T-helper 2 cell treated with Interferon-gamma antibody and Interleukin-4, amounts not matched to agents 5 μg/mL and 100 μg/mL, for 36 hours (primary cell): ENCODE measurements around the gene LGR4.
A peak's percentile ranks its signal among the peaks of the same experiment; 100 is the strongest.
"Not testable (repeated sequence)": the region's sequence is repeated elsewhere in the genome, so short reads cannot be mapped to it uniquely, and the experiment has no call there.

ENCODE experiments used
- DNase-seq: peaks from one replicate; pipeline ENCODE4 v3.0.0; 2021; ENCODE audit warnings: low spot score
- H3K27ac Mint-ChIP-seq: one replicate; pipeline ENCODE4 v1.8.0; 2021; ENCODE audit warnings: mild to moderate bottlenecking, mixed read lengths
- H3K27me3 Mint-ChIP-seq: one replicate; pipeline ENCODE4 v1.8.0; 2021; ENCODE audit warnings: low read depth, mixed read lengths
- H3K36me3 Mint-ChIP-seq: one replicate; pipeline ENCODE4 v1.8.0; 2021; ENCODE audit warnings: low read depth, mixed read lengths
- H3K4me1 Mint-ChIP-seq: one replicate; pipeline ENCODE4 v1.8.0; 2021; ENCODE audit warnings: low read depth, mixed read lengths
- H3K4me3 Mint-ChIP-seq: one replicate; pipeline ENCODE4 v1.8.0; 2022; ENCODE audit warnings: mild to moderate bottlenecking, moderate library complexity, mixed read lengths
- H3K9me3 Mint-ChIP-seq: one replicate; pipeline ENCODE4 v1.8.0; 2021; ENCODE audit warnings: mixed read lengths

The LGR4 gene, protein sequence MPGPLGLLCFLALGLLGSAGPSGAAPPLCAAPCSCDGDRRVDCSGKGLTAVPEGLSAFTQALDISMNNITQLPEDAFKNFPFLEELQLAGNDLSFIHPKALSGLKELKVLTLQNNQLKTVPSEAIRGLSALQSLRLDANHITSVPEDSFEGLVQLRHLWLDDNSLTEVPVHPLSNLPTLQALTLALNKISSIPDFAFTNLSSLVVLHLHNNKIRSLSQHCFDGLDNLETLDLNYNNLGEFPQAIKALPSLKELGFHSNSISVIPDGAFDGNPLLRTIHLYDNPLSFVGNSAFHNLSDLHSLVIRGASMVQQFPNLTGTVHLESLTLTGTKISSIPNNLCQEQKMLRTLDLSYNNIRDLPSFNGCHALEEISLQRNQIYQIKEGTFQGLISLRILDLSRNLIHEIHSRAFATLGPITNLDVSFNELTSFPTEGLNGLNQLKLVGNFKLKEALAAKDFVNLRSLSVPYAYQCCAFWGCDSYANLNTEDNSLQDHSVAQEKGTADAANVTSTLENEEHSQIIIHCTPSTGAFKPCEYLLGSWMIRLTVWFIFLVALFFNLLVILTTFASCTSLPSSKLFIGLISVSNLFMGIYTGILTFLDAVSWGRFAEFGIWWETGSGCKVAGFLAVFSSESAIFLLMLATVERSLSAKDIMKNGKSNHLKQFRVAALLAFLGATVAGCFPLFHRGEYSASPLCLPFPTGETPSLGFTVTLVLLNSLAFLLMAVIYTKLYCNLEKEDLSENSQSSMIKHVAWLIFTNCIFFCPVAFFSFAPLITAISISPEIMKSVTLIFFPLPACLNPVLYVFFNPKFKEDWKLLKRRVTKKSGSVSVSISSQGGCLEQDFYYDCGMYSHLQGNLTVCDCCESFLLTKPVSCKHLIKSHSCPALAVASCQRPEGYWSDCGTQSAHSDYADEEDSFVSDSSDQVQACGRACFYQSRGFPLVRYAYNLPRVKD

DNA sequence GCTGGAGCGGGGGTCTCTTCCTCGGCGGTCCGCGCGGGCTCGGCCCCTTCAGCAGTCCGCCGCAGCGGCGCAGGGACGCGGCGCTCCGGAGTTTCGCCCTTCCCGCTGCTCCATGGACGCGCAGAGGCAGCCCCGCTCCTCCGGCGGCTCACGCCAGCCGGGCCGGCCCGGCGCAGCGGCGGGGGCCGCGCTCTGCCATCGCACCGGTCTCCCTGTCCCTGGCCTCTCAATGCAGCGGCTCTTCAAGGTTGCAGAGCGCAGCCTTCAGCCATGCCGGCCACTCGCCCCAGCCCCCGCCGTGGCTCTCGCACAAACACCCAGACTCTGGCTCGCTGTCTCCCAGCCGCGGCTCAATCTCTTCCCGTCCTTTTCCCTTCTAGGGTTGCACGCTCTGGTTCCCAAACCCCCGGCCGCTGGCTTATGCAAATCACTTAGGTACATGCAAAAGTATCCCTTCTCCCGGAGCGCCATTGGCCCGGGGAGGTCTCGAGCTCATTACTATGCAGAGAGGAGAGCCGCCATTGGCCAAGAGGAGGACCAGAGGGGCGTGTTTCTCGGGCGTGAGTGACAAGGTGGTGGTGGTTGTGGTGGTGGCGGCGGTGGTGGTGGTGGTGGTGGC, at the start of gene LGR4:
Gene LGR4, minus strand, starts transcription at position 393 of the 619 bp plus-strand sequence. CDS start 488 bp downstream, outside the sequence.
- peak; percentile 32 for DNase-seq
- Mint-ChIP-seq H3K4me1 (peaks cover 3% of the 10 kb centered on the region), H3K27me3 (peaks cover 68% of the 10 kb centered on the region), H3K36me3 (peaks cover 1% of the 10 kb centered on the region), H3K27ac (no peak within 1 kb of the TSS), H3K4me3 (peak within 1 kb of the TSS; percentile 77), H3K9me3 (no peaks in the 10 kb centered on the region)

DNA sequence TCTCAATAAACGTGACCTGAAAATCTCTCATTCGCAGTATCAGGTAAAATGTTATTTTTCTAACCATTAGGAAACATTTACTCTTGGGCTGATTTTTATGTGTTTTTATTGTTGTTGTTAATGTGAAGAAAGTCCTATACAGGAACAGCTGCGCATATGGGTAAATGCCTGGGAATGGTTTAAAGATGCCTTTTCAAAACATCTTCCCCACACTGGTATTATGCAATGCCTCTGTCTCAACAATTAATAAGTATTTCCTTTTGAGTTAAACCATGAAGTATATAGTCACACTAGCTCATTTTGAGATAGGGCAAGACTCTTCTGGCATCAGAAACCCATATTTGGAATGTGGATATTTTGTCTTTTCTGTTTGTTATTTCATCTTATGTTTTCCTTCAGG, 47.6 kb upstream of the LGR4 start:
- H3K4me3 Mint-ChIP-seq, result no peak overlapping the region
- H3K27me3 Mint-ChIP-seq, result peaks cover 2% of the 10 kb centered on the region
- H3K27ac Mint-ChIP-seq, result no peak overlapping the region

DNA sequence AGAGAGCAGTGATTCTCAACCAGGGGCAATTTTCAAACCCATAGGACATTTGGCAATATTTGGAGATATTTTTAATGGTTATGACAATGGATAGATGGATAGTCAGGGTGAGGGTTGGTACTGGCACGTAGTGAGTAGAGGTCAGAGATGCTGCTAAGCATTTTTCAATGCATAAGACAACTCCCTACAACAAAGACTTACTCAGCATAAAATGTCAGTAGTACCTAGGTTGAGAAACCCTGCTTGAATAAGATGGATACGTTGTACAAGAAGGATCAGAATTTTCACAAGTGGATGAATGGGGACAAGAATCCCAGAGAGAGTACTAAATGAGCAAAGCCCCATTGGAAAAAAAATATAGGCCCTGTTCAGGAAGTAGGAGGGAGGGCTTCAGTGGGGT, 45.9 kb upstream of the LGR4 start:
- H3K4me1 Mint-ChIP-seq, result no peaks in the 10 kb centered on the region
- H3K27ac Mint-ChIP-seq, result no peak overlapping the region
- H3K4me3 Mint-ChIP-seq, result no peak overlapping the region
- no peaks in the 10 kb centered on the region for H3K9me3 Mint-ChIP-seq
- no peak for DNase-seq
- peaks cover 2% of the 10 kb centered on the region for H3K27me3 Mint-ChIP-seq
- H3K36me3 Mint-ChIP-seq, result no peaks in the 10 kb centered on the region

More for the DNA sequence above, 47.6 kb upstream of the LGR4 start:
- no peaks in the 10 kb centered on the region for H3K9me3 Mint-ChIP-seq
- no peaks in the 10 kb centered on the region for H3K4me1 Mint-ChIP-seq
- no peaks in the 10 kb centered on the region for H3K36me3 Mint-ChIP-seq
- DNase-seq, result no peak

DNA sequence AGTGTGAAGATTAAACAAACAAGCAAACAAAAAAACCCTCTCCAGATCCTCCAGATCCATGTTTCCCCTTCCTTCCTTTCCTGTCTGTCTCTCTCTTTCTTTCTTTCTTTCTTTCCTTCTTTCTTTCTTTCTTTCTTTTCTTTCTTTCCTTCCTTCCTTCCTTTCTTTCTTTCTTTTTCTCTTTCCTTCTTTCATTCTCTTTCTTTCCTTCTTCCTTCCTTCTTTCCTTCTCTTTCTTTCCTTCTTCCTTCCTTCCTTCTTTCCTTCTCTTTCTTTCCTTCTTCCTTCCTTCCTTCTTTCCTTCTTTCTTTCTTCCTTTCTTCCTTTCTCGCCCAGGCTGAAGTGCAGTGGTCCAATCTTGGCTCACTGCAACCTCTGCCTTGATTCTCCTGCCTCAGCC, 44.9 kb upstream of the LGR4 start:
- not testable (repeated sequence) for DNase-seq, H3K9me3 Mint-ChIP-seq, H3K36me3 Mint-ChIP-seq, H3K27ac Mint-ChIP-seq, H3K4me1 Mint-ChIP-seq, H3K4me3 Mint-ChIP-seq, H3K27me3 Mint-ChIP-seq

DNA sequence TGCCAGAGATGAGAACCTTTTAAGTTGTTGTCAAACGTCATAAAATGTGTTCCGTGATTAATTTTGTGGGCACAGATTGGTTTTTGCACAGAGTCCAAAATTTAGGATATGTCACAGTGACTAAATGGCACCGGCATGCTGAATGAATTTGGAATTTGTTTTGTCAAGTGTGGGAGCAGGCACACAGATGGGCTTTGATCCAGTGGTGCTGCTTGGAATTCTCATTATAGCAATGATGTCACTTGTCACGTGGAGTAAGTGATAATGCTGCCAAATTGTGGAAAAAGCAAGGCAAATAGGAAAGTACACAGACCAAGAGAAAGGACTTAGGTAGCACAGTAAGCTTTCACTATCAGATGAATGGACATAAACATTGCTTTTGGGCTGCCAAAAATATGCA, 42.0 kb upstream of the LGR4 start:
- Mint-ChIP-seq H3K27me3 (peaks cover 2% of the 10 kb centered on the region), H3K4me1 (no peaks in the 10 kb centered on the region), H3K4me3 (no peak overlapping the region), H3K27ac (no peak overlapping the region), H3K36me3 (no peaks in the 10 kb centered on the region), H3K9me3 (no peaks in the 10 kb centered on the region)
- no peak for DNase-seq

DNA sequence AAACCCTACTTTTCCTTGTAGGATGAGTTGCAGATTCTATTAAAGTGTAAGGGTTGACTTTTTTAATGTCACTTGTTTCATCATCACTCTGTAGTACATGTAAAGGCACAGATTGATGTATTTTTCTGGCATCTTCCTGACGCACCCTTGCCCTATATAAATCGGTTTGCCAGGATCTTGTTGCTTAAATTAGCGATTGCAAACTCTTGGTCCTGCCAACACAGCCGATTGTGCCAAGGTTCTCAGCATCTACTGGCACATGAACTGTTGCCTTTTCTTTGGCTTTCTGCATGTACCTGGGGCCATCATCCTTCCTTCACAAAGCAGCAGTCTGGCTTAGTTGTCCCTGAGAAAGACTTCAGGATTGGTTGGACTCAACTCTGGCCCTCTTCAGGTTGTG, 41.5 kb upstream of the LGR4 start:
- DNase-seq, result no peak

DNA sequence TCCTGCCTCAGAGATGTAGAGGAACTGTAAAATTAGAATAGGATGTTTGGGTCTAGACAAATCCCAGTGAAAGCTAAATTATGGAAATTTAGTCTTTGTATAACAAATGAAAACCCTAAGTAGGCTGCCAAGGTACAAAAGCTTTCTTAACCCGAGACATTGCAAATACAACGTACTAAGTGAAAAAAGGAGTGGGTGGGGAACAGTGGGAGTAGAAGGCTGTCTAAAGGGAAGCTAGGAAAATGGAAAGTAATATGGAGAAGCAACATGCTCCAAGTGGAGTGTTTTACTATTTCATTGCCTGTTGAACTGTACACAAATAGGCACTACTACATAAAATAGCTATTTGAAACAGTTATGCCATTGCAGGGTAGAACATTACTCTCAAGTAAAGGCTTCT, 40.8 kb upstream of the LGR4 start:
- Mint-ChIP-seq H3K27ac (no peak overlapping the region), H3K36me3 (no peaks in the 10 kb centered on the region), H3K4me3 (no peak overlapping the region), H3K27me3 (peaks cover 2% of the 10 kb centered on the region), H3K4me1 (peaks cover 3% of the 10 kb centered on the region), H3K9me3 (no peaks in the 10 kb centered on the region)
- DNase-seq, result no peak

More for the DNA sequence above, 41.5 kb upstream of the LGR4 start:
- H3K36me3 Mint-ChIP-seq, result no peaks in the 10 kb centered on the region
- peaks cover 2% of the 10 kb centered on the region for H3K27me3 Mint-ChIP-seq
- H3K9me3 Mint-ChIP-seq, result no peaks in the 10 kb centered on the region
- no peak overlapping the region for H3K27ac Mint-ChIP-seq
- no peak overlapping the region for H3K4me3 Mint-ChIP-seq
- no peaks in the 10 kb centered on the region for H3K4me1 Mint-ChIP-seq

DNA sequence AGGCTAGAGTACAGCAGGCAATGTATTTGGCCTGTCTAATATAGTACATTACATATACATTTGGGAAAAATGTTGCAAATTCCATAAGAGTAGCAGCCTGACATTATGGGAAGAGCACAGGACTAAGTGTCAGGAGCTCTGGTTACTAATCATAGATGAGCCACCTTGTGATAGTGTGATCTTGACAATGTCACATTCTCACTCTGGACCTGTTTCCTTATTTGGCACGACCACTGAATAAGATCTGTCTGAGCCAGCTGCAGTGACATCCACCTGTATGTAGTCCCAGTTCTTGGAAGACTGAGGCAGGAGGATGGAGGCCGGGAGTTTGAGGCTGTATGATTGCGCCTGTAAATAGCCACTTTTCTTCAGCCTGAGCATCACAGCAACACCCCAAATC, 39.6 kb upstream of the LGR4 start:
- H3K27me3 Mint-ChIP-seq, result no peaks in the 10 kb centered on the region
- DNase-seq, result no peak
- no peak overlapping the region for H3K27ac Mint-ChIP-seq
- peaks cover 12% of the 10 kb centered on the region for H3K4me1 Mint-ChIP-seq
- H3K36me3 Mint-ChIP-seq, result no peaks in the 10 kb centered on the region
- H3K9me3 Mint-ChIP-seq, result no peaks in the 10 kb centered on the region
- H3K4me3 Mint-ChIP-seq, result no peak overlapping the region

DNA sequence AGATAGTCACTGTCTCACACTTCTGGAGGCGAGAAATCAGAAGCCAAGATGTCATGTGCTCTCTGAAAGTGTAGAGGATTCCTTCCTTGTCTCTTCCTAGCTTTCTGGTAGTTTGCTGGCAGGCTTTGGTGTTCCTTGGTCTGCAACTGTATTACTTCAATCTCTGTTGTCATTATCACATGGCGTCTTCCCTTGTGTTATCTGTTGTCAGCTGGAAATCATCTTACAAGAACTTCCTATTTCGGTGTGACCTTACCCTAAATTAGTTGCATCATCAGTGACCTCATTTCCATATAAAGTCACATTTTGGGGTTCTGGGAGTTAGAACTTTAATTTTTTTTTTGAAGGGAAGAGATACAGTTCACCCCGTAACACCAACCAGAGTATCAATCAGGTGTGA, 37.3 kb upstream of the LGR4 start:
- Mint-ChIP-seq H3K4me3 (no peak overlapping the region), H3K27ac (no peak overlapping the region), H3K4me1 (peaks cover 19% of the 10 kb centered on the region), H3K36me3 (no peaks in the 10 kb centered on the region), H3K9me3 (no peaks in the 10 kb centered on the region), H3K27me3 (no peaks in the 10 kb centered on the region)
- no peak for DNase-seq

DNA sequence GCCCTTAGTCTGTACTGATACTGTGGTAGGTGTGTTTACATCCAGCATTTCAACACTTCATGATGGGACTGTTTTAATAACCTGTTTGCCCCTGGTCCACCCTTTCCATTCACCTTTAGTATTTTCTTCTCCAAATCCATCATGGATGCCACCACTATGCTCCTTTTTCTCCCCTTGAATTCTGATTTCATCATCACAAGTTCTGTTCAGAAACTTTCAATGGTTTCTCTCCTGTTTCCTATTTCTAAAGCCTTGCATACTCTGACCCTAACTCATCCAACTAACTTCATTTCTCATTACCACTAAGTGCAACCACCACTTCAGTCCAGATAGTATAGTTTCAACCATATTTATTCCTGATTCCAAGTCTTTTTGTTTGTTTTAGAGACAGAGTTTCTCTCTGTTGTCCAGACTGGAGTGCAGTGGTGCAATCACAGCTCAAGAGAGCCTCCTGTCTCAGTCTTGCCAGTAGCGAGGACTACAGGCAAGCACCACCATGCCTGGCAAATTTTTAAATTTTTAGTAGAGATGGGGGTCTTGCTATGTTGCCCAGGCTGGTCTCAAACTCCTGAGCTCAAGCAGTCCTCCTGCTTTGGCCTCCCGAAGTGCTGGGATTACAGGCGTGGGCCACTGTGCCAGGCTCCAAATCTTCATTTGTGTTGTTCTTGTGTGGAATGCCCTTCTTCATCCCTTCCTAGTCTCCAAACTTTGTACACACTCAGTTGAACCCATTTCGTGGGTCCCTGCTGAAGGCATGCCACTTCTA, 35.1 kb upstream of the LGR4 start:
- DNase-seq, result no peak
- Mint-ChIP-seq H3K4me3 (peak overlapping the region; percentile 100), H3K4me1 (peaks cover 28% of the 10 kb centered on the region), H3K27ac (peak overlapping the region; percentile 100), H3K36me3 (peaks cover 4% of the 10 kb centered on the region), H3K27me3 (no peaks in the 10 kb centered on the region), H3K9me3 (no peaks in the 10 kb centered on the region)

DNA sequence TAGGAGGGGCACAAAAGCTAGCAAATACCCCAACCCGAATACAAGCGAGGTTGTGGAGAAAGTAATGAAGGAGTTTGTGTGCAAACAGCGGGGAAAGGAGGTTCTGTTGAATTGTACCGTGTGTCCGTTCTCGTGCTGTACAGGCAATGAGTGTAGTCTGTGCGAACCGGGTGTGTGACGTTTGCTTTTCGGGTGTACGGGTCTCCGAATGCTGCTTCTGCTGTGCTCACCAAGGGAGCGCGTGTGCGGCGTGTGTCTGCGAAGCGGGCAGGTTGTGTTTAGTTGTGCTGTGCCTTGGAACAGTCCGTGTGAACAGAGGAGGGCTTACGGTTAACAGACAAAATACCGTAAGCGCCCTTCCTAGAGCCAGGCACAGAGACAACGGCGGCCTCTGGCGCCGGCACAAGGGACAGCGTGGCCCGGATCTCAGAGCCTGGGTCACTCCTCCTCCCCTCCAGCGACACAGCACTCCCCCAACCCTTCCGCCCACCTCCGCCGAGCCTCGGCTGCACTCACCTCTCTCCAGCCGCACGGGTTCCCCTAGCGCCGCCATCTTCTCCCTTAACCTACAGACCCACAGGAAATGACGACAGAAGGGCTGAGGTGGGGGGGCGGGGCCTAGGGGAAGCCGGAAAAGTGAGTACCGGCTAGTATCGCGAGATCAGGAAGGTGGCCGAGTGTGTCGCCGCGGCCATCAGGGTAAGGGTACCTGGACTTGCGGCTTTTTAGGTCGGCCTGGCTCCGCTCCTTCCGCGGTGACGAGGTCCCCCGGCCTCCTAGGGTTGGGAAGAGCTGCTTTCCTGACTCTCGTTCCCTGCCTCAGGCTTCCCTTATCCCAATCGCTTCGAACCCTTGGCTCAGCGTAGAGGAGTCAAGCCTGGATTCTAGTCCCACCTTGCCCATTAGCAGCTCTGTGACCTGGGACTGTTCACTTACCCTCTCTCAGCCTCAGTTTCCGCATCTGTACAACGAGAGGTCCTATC, 33.9 kb upstream of the LGR4 start, which contains the start of gene LIN7C:
Gene LIN7C, minus strand, starts transcription at position 570 of the 983 bp plus-strand sequence. Its CDS starts 17 bp downstream, at position 553.
- Mint-ChIP-seq H3K4me1 (peaks cover 32% of the 10 kb centered on the region), H3K27ac (peak within 1 kb of the TSS; percentile 100), H3K27me3 (no peaks in the 10 kb centered on the region), H3K9me3 (no peaks in the 10 kb centered on the region), H3K36me3 (peaks cover 12% of the 10 kb centered on the region), H3K4me3 (peak within 1 kb of the TSS; percentile 100)
- DNase-seq, result peak; percentile 85

DNA sequence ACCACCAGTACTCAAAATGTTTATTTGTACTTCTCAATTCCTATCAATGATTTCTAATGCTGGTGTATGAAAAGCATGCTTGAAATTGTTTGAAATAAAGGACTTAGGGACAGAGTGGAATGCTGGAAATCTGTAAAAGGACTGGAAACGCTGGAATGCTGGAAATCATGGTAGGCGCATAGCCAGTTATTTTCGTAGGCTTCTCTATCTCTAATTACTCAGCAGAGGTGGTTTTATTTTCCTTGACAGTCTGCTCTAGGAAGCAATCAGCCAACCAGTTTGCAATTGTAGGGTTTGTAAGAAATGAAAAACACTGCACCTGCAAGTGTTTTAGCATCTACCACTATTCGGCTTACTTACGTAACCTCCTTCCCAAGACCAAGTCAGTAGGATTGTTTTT, 33.2 kb upstream of the LGR4 start:
- H3K4me3 Mint-ChIP-seq, result peak overlapping the region; percentile 100
- H3K27ac Mint-ChIP-seq, result peak overlapping the region; percentile 100
- peaks cover 32% of the 10 kb centered on the region for H3K4me1 Mint-ChIP-seq
- H3K27me3 Mint-ChIP-seq, result no peaks in the 10 kb centered on the region
- no peak for DNase-seq
- H3K9me3 Mint-ChIP-seq, result no peaks in the 10 kb centered on the region
- peaks cover 13% of the 10 kb centered on the region for H3K36me3 Mint-ChIP-seq
